ENCODE results near the gene ZNF586.
"Not testable (repeated sequence)": the region's sequence is repeated elsewhere in the genome, so short reads cannot be mapped to it uniquely, and the experiment has no call there.

The ZNF586 gene
- total RNA-seq = 52.4 to 68.1 reads per million in 2 donors

DNA sequence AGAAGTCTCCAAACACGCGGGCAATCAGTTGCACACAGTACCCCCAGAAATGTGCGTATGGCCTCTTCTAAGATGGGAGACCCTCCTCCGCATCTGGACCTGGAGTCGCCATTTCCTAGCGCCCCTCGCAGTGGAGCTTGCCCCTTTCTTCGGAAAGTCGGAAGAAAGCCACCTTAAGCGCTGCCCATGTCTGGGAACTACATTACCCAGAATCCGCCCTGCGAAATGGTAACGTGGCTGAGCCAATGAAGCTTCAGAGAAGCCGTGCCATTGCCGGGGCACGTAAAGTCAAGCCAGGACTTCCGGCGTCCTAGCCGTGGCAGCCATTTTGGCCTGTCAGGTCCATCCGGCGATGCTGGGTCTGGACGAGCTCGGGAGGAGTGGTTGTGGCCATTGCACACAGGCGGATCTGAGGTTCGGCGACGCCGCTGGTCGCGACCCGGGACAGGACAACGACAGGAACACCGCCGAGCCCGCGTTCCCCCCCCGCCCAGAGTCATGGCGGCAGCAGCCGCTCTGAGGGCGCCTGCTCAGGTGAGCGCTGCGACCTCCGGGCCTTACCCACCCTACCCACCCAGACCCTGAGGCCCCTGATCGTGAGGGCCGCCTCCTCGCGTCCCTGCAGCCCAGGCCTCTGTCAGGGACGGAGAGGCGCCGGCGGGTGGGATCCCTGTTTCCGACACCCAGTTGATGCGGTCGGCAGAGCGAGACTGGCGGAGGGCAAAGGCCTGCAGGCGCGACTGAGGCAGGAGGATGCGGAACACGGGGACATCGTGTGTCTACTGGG is at the start of gene ZNF586:
Gene ZNF586, plus strand, starts transcription at position 332 of the 787 bp plus-strand sequence. Its CDS starts 167 bp downstream, at position 499.
- DNase-seq = peak; percentile 76

DNA sequence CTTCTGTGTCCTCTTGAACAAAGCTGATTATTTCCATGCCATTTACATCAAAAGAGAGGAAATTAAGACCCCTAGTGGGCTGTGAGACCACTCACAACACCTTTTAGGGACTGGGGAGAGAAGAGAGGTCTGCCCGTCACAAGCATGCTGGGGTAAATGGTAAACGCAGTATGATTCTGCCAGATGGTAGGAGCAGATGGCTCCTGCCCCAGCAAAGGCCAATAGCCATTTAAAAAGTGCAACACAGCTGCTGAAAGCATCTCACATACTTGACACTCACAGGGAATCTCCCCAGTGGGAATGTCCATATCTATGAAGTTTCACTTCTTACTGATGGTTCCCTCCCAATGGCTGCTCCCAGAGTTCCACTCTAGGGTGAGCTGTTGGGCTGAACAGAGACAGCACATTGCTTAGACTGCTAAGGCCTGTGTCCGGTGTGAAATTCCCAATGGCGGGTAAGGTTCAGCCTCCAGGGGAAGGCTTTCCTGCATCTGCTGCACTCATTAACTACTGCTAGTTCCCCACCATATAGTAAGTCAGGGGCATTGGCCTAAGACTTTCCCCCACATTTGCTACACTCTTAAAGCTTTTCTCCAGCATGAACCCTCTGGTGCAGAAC is 49.5 kb upstream of the ZNF586 start:
- DNase-seq = no peak

GRCh38 chr19:57720878-57721277 is 48.6 kb upstream of the ZNF586 start:
- no peak for DNase-seq

DNA sequence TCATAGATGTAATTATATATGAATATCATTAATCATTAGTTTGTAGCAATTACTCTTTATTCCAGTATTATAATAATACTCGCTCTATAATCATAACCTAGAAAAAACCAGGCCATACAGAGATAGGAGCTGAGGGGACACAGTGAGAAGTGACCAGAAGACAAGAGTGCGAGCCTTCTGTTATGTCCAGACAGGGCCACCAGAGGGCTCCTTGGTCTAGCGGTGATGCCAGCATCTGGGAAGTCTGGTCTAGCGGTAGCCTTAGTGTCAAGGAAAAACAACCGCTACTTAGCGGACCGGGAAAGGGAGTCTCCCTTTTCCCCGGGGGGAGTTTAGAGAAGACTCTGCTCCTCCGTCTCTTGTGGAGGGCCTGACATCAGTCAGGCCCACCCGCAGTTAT is 31.2 kb upstream of the ZNF586 start:
- DNase-seq = not testable (repeated sequence)

- not testable (repeated sequence) for DNase-seq
Observed at GRCh38 chr19:57738770-57739169, 30.7 kb upstream of the ZNF586 start.

DNA sequence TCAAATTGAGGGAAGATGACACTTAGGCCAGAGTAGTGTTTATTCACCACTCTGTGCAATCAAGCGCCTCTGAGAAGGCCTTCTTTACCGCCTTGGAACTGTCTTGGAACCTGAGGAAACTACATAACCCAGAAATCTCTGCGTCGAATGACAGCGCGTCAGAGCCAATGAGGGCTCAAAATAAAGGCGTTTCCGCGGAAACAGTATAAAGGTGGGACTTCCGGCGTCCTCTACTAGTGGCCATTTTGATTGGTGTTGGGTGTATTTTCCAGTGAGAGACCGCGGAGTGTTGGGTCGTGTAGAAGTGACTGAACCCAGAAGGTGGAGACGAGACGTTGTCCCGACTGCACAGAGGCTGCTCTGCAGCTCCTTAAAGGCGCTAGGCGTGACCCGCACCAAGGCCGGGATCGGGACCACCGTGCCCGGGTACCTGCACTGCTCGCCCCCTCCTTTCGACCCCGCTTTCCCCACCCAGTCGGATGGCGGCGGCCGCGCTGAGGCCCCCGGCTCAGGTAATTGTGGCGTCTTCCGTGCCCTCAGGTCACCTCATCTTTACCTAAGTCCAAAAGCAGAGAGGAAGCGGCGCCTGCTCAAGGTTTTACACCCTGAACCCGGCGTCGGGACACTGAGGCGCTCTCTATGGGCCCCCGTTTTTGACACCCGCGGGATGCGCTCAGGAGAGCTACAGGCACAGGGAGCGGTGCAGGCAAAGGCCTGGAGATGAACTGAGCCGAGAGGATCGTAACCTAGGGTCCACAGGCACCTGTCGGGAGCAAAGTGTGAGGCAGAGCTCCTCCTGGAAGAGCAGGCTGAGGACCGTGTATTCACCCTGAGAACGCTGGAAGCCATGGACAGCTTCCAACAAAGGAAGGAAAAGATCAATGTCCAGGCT is 22.6 kb upstream of the ZNF586 start, which contains the start of gene ZNF776:
Gene ZNF776, plus strand, starts transcription at position 236 of the 892 bp plus-strand sequence. Its CDS starts 244 bp downstream, at position 480.
- peak; percentile 63 for DNase-seq

DNA sequence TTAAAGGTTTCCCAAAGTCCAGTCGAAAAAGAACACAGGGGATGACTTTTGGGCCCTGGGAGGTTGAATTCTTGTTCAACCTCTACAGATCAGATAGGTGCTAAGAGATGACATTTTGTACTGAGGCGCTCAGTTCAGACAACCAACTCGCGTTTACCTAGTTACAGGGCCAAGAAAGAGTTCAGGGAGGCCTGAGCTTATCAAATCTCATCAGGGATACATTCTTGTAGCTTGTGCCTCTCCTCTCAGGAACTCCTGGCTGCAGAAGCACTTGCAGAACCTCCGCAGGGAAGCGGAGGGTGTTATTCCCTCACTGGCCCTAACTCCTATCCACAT is 22.0 kb upstream of the ZNF586 start:
- DNase-seq = no peak

DNA sequence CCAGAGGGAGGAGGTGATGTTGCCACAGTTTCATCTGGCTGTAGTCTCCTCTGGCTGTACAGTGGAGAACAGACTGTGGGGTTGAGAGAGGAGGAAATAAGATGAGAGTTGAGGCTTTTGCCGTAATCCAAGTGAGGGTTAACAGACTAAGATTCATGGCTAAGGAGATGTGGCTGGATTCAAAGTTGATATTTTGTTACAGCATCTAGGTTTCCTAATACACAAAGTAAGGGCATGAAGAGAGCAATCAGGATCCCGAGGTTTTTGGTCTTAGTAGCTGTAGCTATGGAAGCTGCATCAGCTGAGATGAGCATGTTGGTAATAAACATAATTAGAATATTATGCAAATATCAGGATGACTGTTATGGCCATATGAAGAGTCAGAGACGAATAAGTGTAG is 21.4 kb upstream of the ZNF586 start:
- no peak for DNase-seq

- no peak for DNase-seq
Observed at GRCh38 chr19:57754091-57754673, 15.3 kb upstream of the ZNF586 start.

GRCh38 chr19:57755031-57755430 is 14.4 kb upstream of the ZNF586 start:
- DNase-seq = no peak

- no peak for DNase-seq
Observed at GRCh38 chr19:57757941-57758340, 11.5 kb upstream of the ZNF586 start.

- no peak for DNase-seq
Observed at GRCh38 chr19:57759096-57759495, 10.4 kb upstream of the ZNF586 start.

DNA sequence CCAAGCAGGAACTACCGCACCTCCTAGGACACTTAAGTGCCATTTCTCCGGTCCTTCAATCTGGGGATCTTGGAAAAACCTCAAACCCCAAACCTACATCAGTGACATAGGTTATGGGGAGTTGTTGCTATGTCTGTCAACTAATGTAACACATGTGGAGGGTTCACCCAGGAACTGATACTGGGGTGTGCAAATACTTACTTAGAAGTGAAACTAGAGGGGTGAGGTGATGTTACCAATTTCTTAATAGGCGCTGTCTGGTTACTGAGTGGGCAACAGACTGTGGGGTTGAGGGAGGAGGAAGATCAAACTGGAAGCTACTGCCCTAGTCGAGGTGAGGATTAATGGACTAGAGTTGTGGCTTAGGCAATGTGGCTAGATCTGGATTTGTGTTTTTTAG is 1.9 kb downstream of the ZNF586 start:
- no peak for DNase-seq

DNA sequence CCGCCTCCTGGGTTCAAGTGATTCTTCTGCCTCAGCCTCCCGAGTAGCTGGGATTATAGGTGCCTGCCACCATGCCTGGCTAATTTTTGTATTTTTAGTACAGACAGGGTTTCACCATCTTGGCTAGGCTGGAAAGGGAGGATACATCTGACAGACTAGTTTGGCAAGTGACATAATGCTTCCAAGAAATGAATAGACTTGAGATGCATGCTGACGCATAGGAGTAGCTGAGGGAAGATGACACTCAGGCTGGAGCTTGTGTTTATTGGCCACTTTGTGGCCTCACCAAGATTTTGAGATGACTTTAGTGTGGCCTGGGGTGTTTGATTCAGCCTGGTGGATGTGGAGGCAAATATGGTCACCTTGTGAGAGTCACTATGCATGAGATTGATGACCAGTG is 4.0 kb downstream of the ZNF586 start:
- no peak for DNase-seq

DNA sequence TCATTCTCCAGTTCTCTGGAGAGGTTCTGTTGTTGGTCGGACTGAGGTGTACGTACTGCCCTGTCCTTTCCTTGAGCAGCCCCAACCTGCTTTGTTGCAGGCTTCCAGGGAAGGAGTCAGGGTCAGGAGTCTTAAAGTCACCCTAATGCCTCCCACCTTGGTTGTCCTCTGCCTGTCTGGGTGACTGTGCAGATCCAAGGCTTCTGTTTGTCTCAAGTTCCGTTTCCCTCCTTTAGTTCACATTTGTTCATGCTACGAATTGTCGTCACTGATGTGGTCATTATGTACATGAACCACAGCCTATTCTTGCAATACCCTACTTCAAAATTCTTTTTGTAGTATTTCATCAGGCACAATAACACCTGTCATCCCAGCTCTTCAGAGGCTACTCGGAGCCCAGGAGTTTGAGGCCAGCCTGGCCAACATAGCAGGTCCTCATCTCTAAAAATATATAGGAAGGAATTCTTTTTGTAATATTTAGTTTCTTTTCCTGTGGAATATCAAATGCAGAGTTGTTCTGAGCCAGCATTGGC is 7.4 kb downstream of the ZNF586 start:
- DNase-seq = no peak

- DNase-seq = no peak
Observed at GRCh38 chr19:57778336-57778735, 8.9 kb downstream of the ZNF586 start.

DNA sequence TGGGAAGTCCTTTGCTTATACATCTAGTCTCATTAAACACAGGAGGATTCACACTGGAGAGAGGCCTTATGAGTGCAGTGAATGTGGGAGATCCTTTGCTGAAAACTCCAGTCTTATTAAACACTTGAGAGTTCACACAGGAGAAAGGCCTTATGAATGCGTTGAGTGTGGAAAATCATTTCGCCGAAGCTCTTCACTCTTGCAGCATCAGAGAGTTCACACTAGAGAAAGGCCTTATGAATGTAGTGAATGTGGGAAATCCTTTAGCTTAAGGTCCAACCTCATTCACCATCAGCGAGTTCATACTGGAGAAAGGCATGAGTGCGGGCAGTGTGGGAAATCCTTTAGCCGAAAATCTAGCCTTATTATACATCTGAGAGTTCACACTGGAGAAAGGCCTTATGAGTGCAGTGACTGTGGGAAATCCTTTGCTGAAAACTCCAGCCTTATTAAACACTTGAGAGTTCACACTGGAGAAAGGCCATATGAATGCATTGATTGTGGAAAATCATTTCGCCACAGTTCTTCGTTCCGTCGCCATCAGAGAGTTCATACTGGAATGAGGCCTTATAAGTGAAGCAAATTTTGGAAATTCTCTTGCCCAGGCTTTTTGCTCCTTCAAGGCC is 9.9 kb downstream of the ZNF586 start:
- DNase-seq = no peak

- DNase-seq = no peak
Observed at GRCh38 chr19:57786286-57786685, 16.8 kb downstream of the ZNF586 start.

DNA sequence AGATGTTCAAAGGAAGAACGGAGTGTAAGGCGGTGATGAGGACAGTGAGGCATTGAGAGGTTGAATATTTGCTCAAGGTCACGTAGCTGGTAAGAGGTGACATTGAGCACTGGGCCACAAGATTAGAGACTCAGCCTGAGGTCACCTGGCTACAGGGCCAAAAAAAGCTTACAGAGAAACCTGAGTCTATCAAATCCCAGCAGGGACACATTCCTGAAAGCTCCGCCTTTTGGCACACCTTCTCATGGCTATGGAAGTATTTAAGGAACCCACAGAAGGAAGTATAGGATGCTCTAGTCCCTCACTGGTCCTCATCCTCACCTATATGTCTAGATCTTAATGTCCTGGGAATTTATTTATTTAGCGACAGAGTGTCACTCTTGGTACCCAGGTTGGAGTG is 17.4 kb downstream of the ZNF586 start:
- DNase-seq = no peak

- DNase-seq = no peak
Observed at GRCh38 chr19:57788114-57788692, 18.7 kb downstream of the ZNF586 start.

DNA sequence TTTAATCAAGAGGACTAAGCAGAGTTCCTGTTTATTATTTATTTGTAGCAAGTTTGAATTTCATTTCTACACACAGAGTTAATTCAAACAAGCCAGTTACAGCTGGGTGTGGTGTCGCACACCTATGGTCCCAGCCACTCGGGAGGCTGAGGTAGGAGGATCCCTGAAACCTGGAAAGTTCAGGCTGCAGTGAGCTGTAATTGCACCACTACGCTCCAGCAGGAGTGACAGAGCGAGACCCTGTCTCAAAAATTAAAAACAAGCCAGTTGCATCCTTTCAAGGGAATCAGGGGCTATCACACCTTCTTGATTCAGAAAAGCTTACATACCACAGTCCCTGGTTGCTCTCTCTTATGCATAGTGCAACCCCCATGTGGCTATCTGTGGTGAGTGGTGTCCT is 19.8 kb downstream of the ZNF586 start:
- no peak for DNase-seq

- DNase-seq = not testable (repeated sequence)
Observed at GRCh38 chr19:57796580-57796979, 27.1 kb downstream of the ZNF586 start.
